LNCAP (cell line): Measurements from ENCODE around the gene APOC3.

Experiments used
- CTCF ChIP-seq: fragments of 450-650 bp; IDR thresholded peaks from 2 replicates; pipeline ENCODE4 v1.5.1; 2017; ENCODE audit warnings: mild to moderate bottlenecking

APOC3 gene

GRCh38 chr11:116821050-116821918 is 8.4 kb upstream of the APOC3 start:
- TF ChIP-seq CTCF, result no peak

- TF ChIP-seq CTCF, result no peak
Observed at GRCh38 chr11:116822575-116822974, 7.1 kb upstream of the APOC3 start.

GRCh38 chr11:116823031-116823843 is 6.5 kb upstream of the APOC3 start, which contains the start of gene APOA4:
Gene APOA4 (minus strand): TSS chr11:116823304. CDS start chr11:116823191, 113 bp downstream.
- no peak for TF ChIP-seq CTCF

- no peak for TF ChIP-seq CTCF
Observed at GRCh38 chr11:116825434-116825833, 4.3 kb upstream of the APOC3 start.

GRCh38 chr11:116825854-116826750 is 3.6 kb upstream of the APOC3 start:
- no peak for TF ChIP-seq CTCF

GRCh38 chr11:116826751-116827431 is 2.8 kb upstream of the APOC3 start:
- TF ChIP-seq CTCF, result no peak

GRCh38 chr11:116827461-116827860 is 2.2 kb upstream of the APOC3 start:
- no peak for TF ChIP-seq CTCF
